ENCODE data around the gene ACKR3. TPM values are rescaled to one million over a fixed set of nuclear protein-coding genes. Genes with fewer than 3 reads are reported as not detected.
A peak's percentile ranks its signal among the peaks of the same experiment; 100 is the strongest.

ACKR3 gene
- 39.3 TPM for total RNA-seq
- long read RNA-seq, transcript ACKR3-201 (2 exons, 2,203 nt): minor isoform, 17 of 60 reads
- long read RNA-seq, transcript ACKR3-202 (2 exons, 713 nt): major isoform, 18 of 60 reads
- long read RNA-seq, partial matches to known transcripts: 0 of 60 reads
- long read RNA-seq, other reads (novel, unspliced or antisense): 25 of 60 reads

DNA sequence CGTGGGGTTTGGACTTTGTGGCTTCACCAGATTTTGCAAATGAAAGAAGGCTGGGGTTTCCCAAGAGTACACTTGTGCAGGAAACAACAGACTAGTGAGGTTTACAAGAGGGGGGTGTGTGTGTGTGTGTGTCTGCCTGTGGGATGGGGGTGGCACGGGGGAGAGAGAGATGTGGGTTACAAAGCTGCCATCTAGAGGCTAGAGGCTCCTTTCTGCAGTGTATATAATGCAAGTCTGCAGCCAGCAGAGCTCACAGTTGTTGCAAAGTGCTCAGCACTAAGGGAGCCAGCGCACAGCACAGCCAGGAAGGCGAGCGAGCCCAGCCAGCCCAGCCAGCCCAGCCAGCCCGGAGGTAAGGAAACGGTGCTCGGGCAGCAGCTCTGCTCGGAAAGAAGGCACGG lies at the start of gene ACKR3:
Gene ACKR3, plus strand, starts transcription at position 253 of the 401 bp plus-strand sequence. CDS start 10,641 bp downstream, outside the sequence.
- peaks cover 83% of the 10 kb centered on the region for H3K4me1 ChIP-seq
- intact Hi-C loops (cut with micrococcal nuclease): no loop called here

DNA sequence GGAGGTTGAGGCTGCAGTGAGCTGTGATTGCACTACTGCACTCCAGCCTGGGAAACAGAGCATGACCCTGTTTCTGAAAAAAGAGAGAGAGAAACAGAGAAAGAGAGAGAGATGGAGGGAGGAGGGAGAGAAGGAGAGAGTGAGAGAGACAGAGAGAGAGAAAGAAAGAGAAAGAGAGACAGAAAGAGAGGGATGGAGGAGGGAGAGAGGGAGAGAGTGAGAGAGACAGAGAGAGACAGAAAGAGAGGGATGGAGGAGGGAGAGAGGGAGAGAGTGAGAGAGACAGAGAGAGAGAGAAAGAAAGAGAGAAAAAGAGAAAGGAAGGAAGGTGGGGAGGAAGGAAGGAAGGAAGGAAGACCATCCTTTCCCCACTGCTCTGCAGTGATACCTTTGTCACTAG lies 48.1 kb upstream of the ACKR3 start:
- Histone ChIP-seq H3K27ac (replicated peaks) (no peak overlapping the region), H3K27me3 (ENCODE audit: low read depth) (no peaks in the 10 kb centered on the region), H3K36me3 (no peaks in the 10 kb centered on the region), H3K4me3 (no peak overlapping the region), H3K9me3 (replicated peaks) (no peaks in the 10 kb centered on the region), H3K4me1 (peaks cover 9% of the 10 kb centered on the region)
- TF ChIP-seq, protein P1, sequence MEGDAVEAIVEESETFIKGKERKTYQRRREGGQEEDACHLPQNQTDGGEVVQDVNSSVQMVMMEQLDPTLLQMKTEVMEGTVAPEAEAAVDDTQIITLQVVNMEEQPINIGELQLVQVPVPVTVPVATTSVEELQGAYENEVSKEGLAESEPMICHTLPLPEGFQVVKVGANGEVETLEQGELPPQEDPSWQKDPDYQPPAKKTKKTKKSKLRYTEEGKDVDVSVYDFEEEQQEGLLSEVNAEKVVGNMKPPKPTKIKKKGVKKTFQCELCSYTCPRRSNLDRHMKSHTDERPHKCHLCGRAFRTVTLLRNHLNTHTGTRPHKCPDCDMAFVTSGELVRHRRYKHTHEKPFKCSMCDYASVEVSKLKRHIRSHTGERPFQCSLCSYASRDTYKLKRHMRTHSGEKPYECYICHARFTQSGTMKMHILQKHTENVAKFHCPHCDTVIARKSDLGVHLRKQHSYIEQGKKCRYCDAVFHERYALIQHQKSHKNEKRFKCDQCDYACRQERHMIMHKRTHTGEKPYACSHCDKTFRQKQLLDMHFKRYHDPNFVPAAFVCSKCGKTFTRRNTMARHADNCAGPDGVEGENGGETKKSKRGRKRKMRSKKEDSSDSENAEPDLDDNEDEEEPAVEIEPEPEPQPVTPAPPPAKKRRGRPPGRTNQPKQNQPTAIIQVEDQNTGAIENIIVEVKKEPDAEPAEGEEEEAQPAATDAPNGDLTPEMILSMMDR (IDR thresholded peaks at IDR 0.05; ENCODE audit: borderline replicate concordance): no peak
- no peak for DNase-seq
- intact Hi-C loops (cut with micrococcal nuclease): no loop called here

More for the DNA sequence above, at the start of gene ACKR3:
- no peaks in the 10 kb centered on the region for H3K27me3 ChIP-seq (ENCODE audit: low read depth)
- no peaks in the 10 kb centered on the region for H3K9me3 ChIP-seq (replicated peaks)
- peak within 1 kb of the TSS; percentile 77 for H3K4me3 ChIP-seq
- peak; percentile 75 for DNase-seq
- peak within 1 kb of the TSS; percentile 99 for H3K27ac ChIP-seq (replicated peaks)
- no peaks in the 10 kb centered on the region for H3K36me3 ChIP-seq
- TF ChIP-seq, protein P1 (IDR thresholded peaks at IDR 0.05; ENCODE audit: borderline replicate concordance): peak; percentile 56

DNA sequence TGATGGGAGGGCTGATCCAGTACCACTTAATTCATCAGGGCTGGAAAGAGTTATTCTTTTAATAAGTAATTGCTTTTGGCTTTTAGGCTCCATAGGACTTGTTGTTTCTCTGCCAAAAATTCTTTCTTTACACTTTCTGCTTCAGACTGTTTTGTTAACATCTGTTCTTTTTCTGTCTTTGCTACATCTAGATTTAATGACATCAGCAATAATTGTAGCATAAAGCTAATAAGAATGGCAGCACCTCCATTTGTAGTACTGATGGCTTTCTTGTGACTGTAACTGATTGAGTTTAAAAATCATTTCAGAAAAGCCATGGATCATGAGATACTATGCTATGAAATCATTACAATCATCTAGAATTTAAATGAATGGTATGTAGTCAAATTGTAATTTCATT lies 46.4 kb upstream of the ACKR3 start:
- TF ChIP-seq, protein P1 (IDR thresholded peaks at IDR 0.05; ENCODE audit: borderline replicate concordance): no peak
- Histone ChIP-seq H3K4me1 (peaks cover 4% of the 10 kb centered on the region), H3K9me3 (replicated peaks) (no peaks in the 10 kb centered on the region), H3K4me3 (no peak overlapping the region), H3K27me3 (ENCODE audit: low read depth) (no peaks in the 10 kb centered on the region), H3K27ac (replicated peaks) (no peak overlapping the region), H3K36me3 (no peaks in the 10 kb centered on the region)
- intact Hi-C loops (cut with micrococcal nuclease): no loop called here
- DNase-seq: no peak

DNA sequence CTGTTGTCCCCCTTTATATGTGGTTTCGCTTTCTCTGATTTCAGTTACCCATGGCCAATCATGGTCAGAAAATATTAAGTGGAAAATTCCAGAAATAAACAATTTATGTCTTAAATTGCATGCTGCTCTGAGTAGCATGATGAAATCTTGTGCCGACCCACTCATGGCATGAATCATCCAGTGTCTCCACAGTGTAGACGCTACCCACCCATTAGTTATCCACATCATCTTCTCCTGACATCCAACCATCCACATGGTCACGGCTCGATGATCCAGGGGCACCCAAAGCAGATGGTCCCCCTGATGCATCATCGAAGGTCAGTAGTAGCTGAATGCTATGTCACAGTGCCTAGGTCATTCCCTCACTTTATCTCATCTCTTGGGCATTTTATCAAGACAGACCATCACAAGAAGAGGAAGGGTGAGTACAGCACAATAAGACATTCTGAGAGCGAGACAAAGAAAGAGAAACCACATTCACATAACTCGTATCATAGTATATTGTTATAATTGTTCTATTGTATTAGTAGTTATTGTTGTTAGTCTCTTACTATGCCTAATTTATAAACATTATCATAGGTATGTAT lies 44.1 kb upstream of the ACKR3 start:
- TF ChIP-seq, protein P1 (IDR thresholded peaks at IDR 0.05; ENCODE audit: borderline replicate concordance): no peak

DNA sequence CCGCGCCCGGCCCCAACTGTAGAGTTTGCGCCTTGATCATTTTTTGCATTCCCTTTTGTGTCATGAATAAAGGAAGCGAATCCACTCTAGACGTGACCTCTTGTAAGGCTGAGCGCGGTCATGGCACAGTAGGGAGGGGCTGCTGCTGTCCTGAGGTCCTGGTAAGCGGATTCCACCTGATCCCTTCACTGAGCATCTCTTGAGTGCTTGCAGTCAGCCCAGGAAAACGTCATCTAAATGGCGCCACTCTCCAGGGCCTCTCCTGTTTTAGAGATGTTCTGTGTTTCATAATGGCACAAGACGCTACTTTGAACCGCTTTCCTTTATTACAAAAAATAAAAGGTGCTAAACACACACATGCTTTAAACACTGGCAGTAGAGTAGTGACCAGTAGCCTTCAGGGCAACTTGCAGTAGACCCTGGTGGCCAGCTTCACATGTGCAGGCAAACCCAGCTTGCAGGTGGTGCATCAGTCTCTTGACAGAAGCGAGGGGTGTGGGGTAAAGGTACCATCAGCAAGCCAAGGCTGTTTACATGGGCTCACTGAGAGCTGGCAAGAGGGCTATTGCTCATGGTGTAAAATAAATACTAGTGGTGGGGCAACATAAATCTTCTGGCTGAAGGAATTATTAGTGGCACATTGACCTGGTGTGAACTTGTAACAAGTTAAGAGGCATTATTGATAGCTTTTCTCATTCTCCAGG lies 43.0 kb upstream of the ACKR3 start:
- Histone ChIP-seq H3K27me3 (ENCODE audit: low read depth) (no peaks in the 10 kb centered on the region), H3K9me3 (replicated peaks) (no peaks in the 10 kb centered on the region), H3K4me3 (no peak overlapping the region), H3K4me1 (peaks cover 4% of the 10 kb centered on the region), H3K27ac (replicated peaks) (no peak overlapping the region), H3K36me3 (no peaks in the 10 kb centered on the region)
- TF ChIP-seq, protein P1 (IDR thresholded peaks at IDR 0.05; ENCODE audit: borderline replicate concordance): no peak
- intact Hi-C loops (cut with micrococcal nuclease): no loop called here
- no peak for DNase-seq

More for the DNA sequence above, 44.1 kb upstream of the ACKR3 start:
- Histone ChIP-seq H3K9me3 (replicated peaks) (no peaks in the 10 kb centered on the region), H3K27me3 (ENCODE audit: low read depth) (no peaks in the 10 kb centered on the region), H3K4me3 (no peak overlapping the region), H3K27ac (replicated peaks) (no peak overlapping the region), H3K4me1 (peaks cover 4% of the 10 kb centered on the region), H3K36me3 (no peaks in the 10 kb centered on the region)
- intact Hi-C loops (cut with micrococcal nuclease): no loop called here
- no peak for DNase-seq

Data from left ventricle myocardium inferior (tissue), 1 donor.